WTC11 (cell line): ENCODE data around the gene ZNF213. TPM values are rescaled to one million over a fixed set of nuclear protein-coding genes. Genes with fewer than 3 reads are reported as not detected.

ENCODE experiments used
- ATAC-seq: fragments of 200-7000 bp; cut with Tn5 transposase; 2 replicates; pipeline ENCODE4 v1.10.0; 2021; ENCODE audit warnings: mild to moderate bottlenecking, moderate library complexity
- Bru-seq: library from RNA; stranded (reverse); fragments of 400-500 nt; gene quantifications from one replicate; lab custom pipeline; 2021; lab: Mats Ljungman, UMichigan
- CTCF ChIA-PET: fragments of 300-600 bp; sonication (Branson Sonifier 250); formaldehyde crosslinking; loops from one replicate; lab custom pipeline; 2021; ENCODE audit warnings: antibody characterized with exemption; lab: Charles Lee
- POLR2A ChIA-PET: fragments of 350-600 bp; sonication (Branson Sonifier 250); formaldehyde crosslinking; loops from one replicate; lab custom pipeline; 2021; ENCODE audit warnings: antibody characterized with exemption; lab: Charles Lee
- DNase-seq: peaks from one replicate; pipeline ENCODE4 v3.0.0; 2021; ENCODE audit warnings: low spot score
- H3K27ac Mint-ChIP-seq: 2 replicates; pipeline ENCODE4 v1.8.0; 2021; ENCODE audit warnings: mixed read lengths
- H3K27me3 Mint-ChIP-seq: 2 replicates; pipeline ENCODE4 v1.8.0; 2021; ENCODE audit warnings: low read depth, mild to moderate bottlenecking, moderate library complexity, mixed read lengths
- H3K36me3 Mint-ChIP-seq: 2 replicates; pipeline ENCODE4 v1.8.0; 2021; ENCODE audit warnings: mixed read lengths
- H3K4me1 Mint-ChIP-seq: 2 replicates; pipeline ENCODE4 v1.8.0; 2022; ENCODE audit warnings: mixed read lengths
- H3K4me3 Mint-ChIP-seq: 2 replicates; pipeline ENCODE4 v1.8.0; 2021; ENCODE audit warnings: mild to moderate bottlenecking, moderate library complexity, mixed read lengths
- H3K9me3 Mint-ChIP-seq: 2 replicates; pipeline ENCODE4 v1.8.0; 2021; ENCODE audit warnings: mixed read lengths
- CBFB ChIP-seq: sonication (generic); formaldehyde crosslinking; IDR thresholded peaks from 2 replicates; pipeline ENCODE4 v1.8.1; 2022; ENCODE audit warnings: mild to moderate bottlenecking, low read depth, missing genetic modification reagents
- CREM ChIP-seq: sonication (generic); formaldehyde crosslinking; IDR thresholded peaks from 2 replicates; pipeline ENCODE4 v1.8.1; 2022; ENCODE audit warnings: mild to moderate bottlenecking, missing genetic modification reagents, moderate library complexity
- FOXP1 ChIP-seq: sonication (generic); formaldehyde crosslinking; IDR thresholded peaks from 2 replicates; pipeline ENCODE4 v1.8.0; 2022; ENCODE audit warnings: missing genetic modification reagents, mild to moderate bottlenecking, moderate library complexity, borderline replicate concordance
- JUN ChIP-seq: sonication (generic); formaldehyde crosslinking; IDR thresholded peaks from 2 replicates; pipeline ENCODE4 v1.8.0; 2023; ENCODE audit warnings: mild to moderate bottlenecking, missing genetic modification reagents
- NFATC4 ChIP-seq: fragments of 250-450 bp; sonication (Bioruptor Pico); IDR thresholded peaks from 2 replicates; pipeline ENCODE4 v1.9.0; 2021; ENCODE audit warnings: mild to moderate bottlenecking
- SMAD3 ChIP-seq: sonication (generic); formaldehyde crosslinking; IDR thresholded peaks from 2 replicates; pipeline ENCODE4 v1.8.0; 2022; ENCODE audit warnings: missing genetic modification reagents, mild to moderate bottlenecking, borderline replicate concordance
- SP1 ChIP-seq: sonication (generic); formaldehyde crosslinking; conservative IDR thresholded peaks from 2 replicates; pipeline ENCODE4 v1.8.1; 2022; ENCODE audit warnings: missing genetic modification reagents
- TEAD1 ChIP-seq: sonication (generic); formaldehyde crosslinking; IDR thresholded peaks from 2 replicates; pipeline ENCODE4 v1.8.0; 2022; ENCODE audit warnings: mild to moderate bottlenecking, missing genetic modification reagents
- TEAD4 ChIP-seq: sonication (generic); formaldehyde crosslinking; IDR thresholded peaks from 2 replicates; pipeline ENCODE4 v1.8.0; 2022; ENCODE audit warnings: mild to moderate bottlenecking, missing genetic modification reagents
- TP53 ChIP-seq: sonication (generic); formaldehyde crosslinking; IDR thresholded peaks from 2 replicates; pipeline ENCODE4 v1.8.1; 2023; ENCODE audit warnings: mild to moderate bottlenecking, missing genetic modification reagents
- ZNF121 ChIP-seq: sonication (generic); formaldehyde crosslinking; IDR thresholded peaks from 2 replicates; pipeline ENCODE4 v1.8.0; 2023; ENCODE audit warnings: missing genetic modification reagents
- ZNF232 ChIP-seq: sonication (generic); formaldehyde crosslinking; IDR thresholded peaks from 2 replicates; pipeline ENCODE4 v1.8.0; 2022; ENCODE audit warnings: mild to moderate bottlenecking, missing genetic modification reagents
- ZNF671 ChIP-seq: fragments of 250-450 bp; sonication (Bioruptor Pico); IDR thresholded peaks from 2 replicates; pipeline ENCODE4 v1.8.0; 2021; ENCODE audit warnings: mild to moderate bottlenecking
- long read RNA-seq, 3 experiments: library from RNA in 1 of 3; library from capped mRNA in 1 of 3; library from polyadenylated mRNA in 1 of 3; unstranded in 2 of 3; stranded (forward) in 1 of 3; transcript quantifications; one replicate each; pipeline ENCODE4 v2.0.0, GENCODE V29; 2021
- total RNA-seq: library from RNA; stranded (reverse); gene quantifications from 3 replicates; pipeline ENCODE4 v1.2.3, GENCODE V29; 2021
- TF ChIP-seq, protein P1 (sequence below): sonication (generic); formaldehyde crosslinking; IDR thresholded peaks from 2 replicates; pipeline ENCODE4 v1.8.0; 2022; ENCODE audit warnings: mild to moderate bottlenecking, missing genetic modification reagents
- TF ChIP-seq, protein P2 (sequence below): sonication (generic); formaldehyde crosslinking; IDR thresholded peaks from 2 replicates; pipeline ENCODE4 v1.8.0; 2023; ENCODE audit warnings: missing genetic modification reagents, mild to moderate bottlenecking, borderline replicate concordance
- TF ChIP-seq, protein P3 (sequence below): sonication (generic); formaldehyde crosslinking; IDR thresholded peaks from 2 replicates; pipeline ENCODE4 v1.8.0; 2022; ENCODE audit warnings: missing genetic modification reagents
- TF ChIP-seq, protein P4 (sequence below): fragments of 250-450 bp; sonication (Bioruptor Pico); IDR thresholded peaks from 2 replicates; pipeline ENCODE4 v1.9.0; 2021; ENCODE audit warnings: moderate library complexity, mild to moderate bottlenecking, inconsistent platforms, borderline replicate concordance
- TF ChIP-seq, protein P5 (sequence below): sonication (generic); formaldehyde crosslinking; IDR thresholded peaks from 2 replicates; pipeline ENCODE4 v1.8.0; 2022; ENCODE audit warnings: mild to moderate bottlenecking, missing genetic modification reagents
- TF ChIP-seq, protein P6 (sequence below): sonication (generic); formaldehyde crosslinking; IDR thresholded peaks from 2 replicates; pipeline ENCODE4 v1.8.1; 2023; ENCODE audit warnings: mild to moderate bottlenecking, missing genetic modification reagents
- TF ChIP-seq, protein P7 (sequence below): sonication (generic); formaldehyde crosslinking; IDR thresholded peaks from 2 replicates; pipeline ENCODE4 v1.8.1; 2023; ENCODE audit warnings: mild to moderate bottlenecking, moderate library complexity, missing genetic modification reagents

ZNF213 gene, protein sequence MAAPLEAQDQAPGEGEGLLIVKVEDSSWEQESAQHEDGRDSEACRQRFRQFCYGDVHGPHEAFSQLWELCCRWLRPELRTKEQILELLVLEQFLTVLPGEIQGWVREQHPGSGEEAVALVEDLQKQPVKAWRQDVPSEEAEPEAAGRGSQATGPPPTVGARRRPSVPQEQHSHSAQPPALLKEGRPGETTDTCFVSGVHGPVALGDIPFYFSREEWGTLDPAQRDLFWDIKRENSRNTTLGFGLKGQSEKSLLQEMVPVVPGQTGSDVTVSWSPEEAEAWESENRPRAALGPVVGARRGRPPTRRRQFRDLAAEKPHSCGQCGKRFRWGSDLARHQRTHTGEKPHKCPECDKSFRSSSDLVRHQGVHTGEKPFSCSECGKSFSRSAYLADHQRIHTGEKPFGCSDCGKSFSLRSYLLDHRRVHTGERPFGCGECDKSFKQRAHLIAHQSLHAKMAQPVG
- 8.9 to 11.6 TPM (median 10.3 TPM) in 3 replicates for total RNA-seq
- percentile 59 among the genes with signal in this experiment for Bru-seq, nascent RNA
- long read RNA-seq, experiment 1, transcript ZNF213-201 (6 exons, 3,313 nt), result major isoform, 17 of 39 reads
- long read RNA-seq, experiment 1, partial matches to known transcripts, result 4 of 39 reads
- long read RNA-seq, experiment 1, other reads (novel, unspliced or antisense), result 13 of 39 reads
- long read RNA-seq, experiment 2, transcript ZNF213-201 (6 exons, 3,313 nt), result major isoform, 6 of 16 reads
- long read RNA-seq, experiment 2, partial matches to known transcripts, result 2 of 16 reads
- long read RNA-seq, experiment 2, other reads (novel, unspliced or antisense), result 4 of 16 reads
- long read RNA-seq, experiment 3, result 0 reads

DNA sequence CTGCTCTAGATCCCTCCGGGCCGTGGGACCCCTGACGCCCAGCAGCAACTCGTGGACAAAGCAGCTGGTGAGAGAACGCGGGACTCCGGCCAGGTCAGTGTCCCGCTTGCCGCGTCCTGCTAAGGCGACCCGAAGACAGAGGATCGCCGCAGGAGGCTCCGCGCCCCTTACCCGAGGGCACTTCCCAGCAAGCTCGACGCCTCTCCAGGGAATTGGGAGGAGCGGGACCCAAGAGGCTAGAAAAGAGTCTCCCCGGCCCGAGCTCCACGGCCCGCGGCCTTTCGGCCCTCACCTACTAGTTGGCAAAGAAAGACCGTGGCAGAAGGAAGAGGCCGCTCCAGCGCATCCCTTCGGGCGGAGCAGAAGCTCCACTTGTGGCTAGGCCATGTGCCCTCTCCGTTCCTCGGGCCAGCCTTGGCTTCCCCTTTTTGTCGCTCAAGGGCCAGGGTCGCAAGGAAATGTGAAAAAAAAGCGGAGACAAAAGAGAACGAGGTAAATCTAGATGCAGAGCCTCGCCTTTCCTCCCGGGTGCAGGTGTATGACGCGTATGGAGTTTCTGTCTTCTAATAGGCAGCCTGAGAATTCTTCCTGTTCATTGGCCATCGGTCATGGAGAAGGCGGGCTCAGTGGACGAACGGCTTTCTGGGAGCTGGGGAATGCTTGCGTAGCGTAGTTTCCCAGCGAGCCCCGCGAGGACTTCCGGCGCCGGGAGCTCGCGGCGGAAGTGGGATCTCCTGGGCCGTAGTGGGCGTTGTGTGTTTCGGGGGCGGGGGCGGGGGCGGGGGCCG lies at the start of gene ZNF213:
ZNF213 (plus strand) TSS at position 692 of the 788 bp plus-strand sequence. CDS start 2,252 bp downstream, outside the sequence.
- ChIA-PET POLR2A (interaction anchor here (0.6 to 2.1 kb wide), 12 partner anchors 10 to 87 kb away, joined by 3 to 14 read pairs (median 4); no protein-coding TSS in a partner anchor), CTCF (interaction anchor here (0.6 to 3.0 kb wide), 28 partner anchors 10 to 419 kb away, joined by 3 to 47 read pairs (median 4); partner anchors contain the start of gene ZSCAN10)
- ATAC-seq, result peak; percentile 94
- H3K4me3 Mint-ChIP-seq, result peak within 1 kb of the TSS; percentile 98
- H3K27ac Mint-ChIP-seq, result peak within 1 kb of the TSS; percentile 99
- no peaks in the 10 kb centered on the region for H3K27me3 Mint-ChIP-seq
- peaks cover 11% of the 10 kb centered on the region; the same call in 1 of the 2 replicates for H3K36me3 Mint-ChIP-seq
- peaks cover 19% of the 10 kb centered on the region for H3K4me1 Mint-ChIP-seq
- DNase-seq, result peak; percentile 94
- H3K9me3 Mint-ChIP-seq, result no peaks in the 10 kb centered on the region
- TF ChIP-seq, protein P1, sequence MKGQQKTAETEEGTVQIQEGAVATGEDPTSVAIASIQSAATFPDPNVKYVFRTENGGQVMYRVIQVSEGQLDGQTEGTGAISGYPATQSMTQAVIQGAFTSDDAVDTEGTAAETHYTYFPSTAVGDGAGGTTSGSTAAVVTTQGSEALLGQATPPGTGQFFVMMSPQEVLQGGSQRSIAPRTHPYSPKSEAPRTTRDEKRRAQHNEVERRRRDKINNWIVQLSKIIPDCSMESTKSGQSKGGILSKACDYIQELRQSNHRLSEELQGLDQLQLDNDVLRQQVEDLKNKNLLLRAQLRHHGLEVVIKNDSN (CRISPR knock-in tag), result 0 out of 2 replicates have a peak, but pooled peaks have one; percentile 14
- peak; percentile 89 for TF ChIP-seq CREM
- peak; percentile 43; the same call in 1 of the 2 replicates for TF ChIP-seq JUN
- TF ChIP-seq SMAD3 (CRISPR knock-in tag), result 0 out of 2 replicates have a peak, but pooled peaks have one; percentile 34
- TF ChIP-seq, protein P2, sequence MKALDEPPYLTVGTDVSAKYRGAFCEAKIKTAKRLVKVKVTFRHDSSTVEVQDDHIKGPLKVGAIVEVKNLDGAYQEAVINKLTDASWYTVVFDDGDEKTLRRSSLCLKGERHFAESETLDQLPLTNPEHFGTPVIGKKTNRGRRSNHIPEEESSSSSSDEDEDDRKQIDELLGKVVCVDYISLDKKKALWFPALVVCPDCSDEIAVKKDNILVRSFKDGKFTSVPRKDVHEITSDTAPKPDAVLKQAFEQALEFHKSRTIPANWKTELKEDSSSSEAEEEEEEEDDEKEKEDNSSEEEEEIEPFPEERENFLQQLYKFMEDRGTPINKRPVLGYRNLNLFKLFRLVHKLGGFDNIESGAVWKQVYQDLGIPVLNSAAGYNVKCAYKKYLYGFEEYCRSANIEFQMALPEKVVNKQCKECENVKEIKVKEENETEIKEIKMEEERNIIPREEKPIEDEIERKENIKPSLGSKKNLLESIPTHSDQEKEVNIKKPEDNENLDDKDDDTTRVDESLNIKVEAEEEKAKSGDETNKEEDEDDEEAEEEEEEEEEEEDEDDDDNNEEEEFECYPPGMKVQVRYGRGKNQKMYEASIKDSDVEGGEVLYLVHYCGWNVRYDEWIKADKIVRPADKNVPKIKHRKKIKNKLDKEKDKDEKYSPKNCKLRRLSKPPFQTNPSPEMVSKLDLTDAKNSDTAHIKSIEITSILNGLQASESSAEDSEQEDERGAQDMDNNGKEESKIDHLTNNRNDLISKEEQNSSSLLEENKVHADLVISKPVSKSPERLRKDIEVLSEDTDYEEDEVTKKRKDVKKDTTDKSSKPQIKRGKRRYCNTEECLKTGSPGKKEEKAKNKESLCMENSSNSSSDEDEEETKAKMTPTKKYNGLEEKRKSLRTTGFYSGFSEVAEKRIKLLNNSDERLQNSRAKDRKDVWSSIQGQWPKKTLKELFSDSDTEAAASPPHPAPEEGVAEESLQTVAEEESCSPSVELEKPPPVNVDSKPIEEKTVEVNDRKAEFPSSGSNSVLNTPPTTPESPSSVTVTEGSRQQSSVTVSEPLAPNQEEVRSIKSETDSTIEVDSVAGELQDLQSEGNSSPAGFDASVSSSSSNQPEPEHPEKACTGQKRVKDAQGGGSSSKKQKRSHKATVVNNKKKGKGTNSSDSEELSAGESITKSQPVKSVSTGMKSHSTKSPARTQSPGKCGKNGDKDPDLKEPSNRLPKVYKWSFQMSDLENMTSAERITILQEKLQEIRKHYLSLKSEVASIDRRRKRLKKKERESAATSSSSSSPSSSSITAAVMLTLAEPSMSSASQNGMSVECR, result peak; percentile 76; the same call in 1 of the 2 replicates
- TF ChIP-seq, protein P3, sequence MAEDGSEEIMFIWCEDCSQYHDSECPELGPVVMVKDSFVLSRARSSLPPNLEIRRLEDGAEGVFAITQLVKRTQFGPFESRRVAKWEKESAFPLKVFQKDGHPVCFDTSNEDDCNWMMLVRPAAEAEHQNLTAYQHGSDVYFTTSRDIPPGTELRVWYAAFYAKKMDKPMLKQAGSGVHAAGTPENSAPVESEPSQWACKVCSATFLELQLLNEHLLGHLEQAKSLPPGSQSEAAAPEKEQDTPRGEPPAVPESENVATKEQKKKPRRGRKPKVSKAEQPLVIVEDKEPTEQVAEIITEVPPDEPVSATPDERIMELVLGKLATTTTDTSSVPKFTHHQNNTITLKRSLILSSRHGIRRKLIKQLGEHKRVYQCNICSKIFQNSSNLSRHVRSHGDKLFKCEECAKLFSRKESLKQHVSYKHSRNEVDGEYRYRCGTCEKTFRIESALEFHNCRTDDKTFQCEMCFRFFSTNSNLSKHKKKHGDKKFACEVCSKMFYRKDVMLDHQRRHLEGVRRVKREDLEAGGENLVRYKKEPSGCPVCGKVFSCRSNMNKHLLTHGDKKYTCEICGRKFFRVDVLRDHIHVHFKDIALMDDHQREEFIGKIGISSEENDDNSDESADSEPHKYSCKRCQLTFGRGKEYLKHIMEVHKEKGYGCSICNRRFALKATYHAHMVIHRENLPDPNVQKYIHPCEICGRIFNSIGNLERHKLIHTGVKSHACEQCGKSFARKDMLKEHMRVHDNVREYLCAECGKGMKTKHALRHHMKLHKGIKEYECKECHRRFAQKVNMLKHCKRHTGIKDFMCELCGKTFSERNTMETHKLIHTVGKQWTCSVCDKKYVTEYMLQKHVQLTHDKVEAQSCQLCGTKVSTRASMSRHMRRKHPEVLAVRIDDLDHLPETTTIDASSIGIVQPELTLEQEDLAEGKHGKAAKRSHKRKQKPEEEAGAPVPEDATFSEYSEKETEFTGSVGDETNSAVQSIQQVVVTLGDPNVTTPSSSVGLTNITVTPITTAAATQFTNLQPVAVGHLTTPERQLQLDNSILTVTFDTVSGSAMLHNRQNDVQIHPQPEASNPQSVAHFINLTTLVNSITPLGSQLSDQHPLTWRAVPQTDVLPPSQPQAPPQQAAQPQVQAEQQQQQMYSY (CRISPR knock-in tag), result 0 out of 2 replicates have a peak, but pooled peaks have one; percentile 4
- no peak for TF ChIP-seq TP53 (CRISPR knock-in tag)
- peak; percentile 81; the same call in 1 of the 2 replicates for TF ChIP-seq FOXP1 (CRISPR knock-in tag)
- TF ChIP-seq, protein P4, sequence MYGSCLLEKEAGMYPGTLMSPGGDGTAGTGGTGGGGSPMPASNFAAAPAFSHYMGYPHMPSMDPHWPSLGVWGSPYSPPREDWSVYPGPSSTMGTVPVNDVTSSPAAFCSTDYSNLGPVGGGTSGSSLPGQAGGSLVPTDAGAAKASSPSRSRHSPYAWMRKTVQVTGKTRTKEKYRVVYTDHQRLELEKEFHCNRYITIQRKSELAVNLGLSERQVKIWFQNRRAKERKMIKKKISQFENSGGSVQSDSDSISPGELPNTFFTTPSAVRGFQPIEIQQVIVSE (CRISPR knock-in tag), result no peak
- TF ChIP-seq TEAD4, result peak; percentile 13; the same call in 1 of the 2 replicates
- TF ChIP-seq SP1 (CRISPR knock-in tag), result peak; percentile 54; the same call in 1 of the 2 replicates
- TF ChIP-seq CBFB, result no peak
- TF ChIP-seq, protein P5, sequence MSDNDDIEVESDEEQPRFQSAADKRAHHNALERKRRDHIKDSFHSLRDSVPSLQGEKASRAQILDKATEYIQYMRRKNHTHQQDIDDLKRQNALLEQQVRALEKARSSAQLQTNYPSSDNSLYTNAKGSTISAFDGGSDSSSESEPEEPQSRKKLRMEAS (CRISPR knock-in tag), result peak; percentile 67
- TF ChIP-seq ZNF121 (CRISPR knock-in tag), result no peak
- TF ChIP-seq NFATC4 (CRISPR knock-in tag), result no peak
- TF ChIP-seq ZNF232 (CRISPR knock-in tag), result peak; percentile 51; the same call in 1 of the 2 replicates
- TF ChIP-seq, protein P6, sequence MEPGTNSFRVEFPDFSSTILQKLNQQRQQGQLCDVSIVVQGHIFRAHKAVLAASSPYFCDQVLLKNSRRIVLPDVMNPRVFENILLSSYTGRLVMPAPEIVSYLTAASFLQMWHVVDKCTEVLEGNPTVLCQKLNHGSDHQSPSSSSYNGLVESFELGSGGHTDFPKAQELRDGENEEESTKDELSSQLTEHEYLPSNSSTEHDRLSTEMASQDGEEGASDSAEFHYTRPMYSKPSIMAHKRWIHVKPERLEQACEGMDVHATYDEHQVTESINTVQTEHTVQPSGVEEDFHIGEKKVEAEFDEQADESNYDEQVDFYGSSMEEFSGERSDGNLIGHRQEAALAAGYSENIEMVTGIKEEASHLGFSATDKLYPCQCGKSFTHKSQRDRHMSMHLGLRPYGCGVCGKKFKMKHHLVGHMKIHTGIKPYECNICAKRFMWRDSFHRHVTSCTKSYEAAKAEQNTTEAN, result no peak
- TF ChIP-seq TEAD1, result 0 out of 2 replicates have a peak, but pooled peaks have one; percentile 52
- no peak for TF ChIP-seq ZNF671
- TF ChIP-seq, protein P7, sequence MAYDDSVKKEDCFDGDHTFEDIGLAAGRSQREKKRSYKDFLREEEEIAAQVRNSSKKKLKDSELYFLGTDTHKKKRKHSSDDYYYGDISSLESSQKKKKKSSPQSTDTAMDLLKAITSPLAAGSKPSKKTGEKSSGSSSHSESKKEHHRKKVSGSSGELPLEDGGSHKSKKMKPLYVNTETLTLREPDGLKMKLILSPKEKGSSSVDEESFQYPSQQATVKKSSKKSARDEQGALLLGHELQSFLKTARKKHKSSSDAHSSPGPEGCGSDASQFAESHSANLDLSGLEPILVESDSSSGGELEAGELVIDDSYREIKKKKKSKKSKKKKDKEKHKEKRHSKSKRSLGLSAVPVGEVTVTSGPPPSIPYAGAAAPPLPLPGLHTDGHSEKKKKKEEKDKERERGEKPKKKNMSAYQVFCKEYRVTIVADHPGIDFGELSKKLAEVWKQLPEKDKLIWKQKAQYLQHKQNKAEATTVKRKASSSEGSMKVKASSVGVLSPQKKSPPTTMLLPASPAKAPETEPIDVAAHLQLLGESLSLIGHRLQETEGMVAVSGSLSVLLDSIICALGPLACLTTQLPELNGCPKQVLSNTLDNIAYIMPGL, result 0 out of 2 replicates have a peak, but pooled peaks have one; percentile 42
